T follicular helper cell (primary cell): ENCODE data around the gene ALDH3A1.

ENCODE experiments used
- DNase-seq: peaks from one replicate; pipeline ENCODE4 v3.0.0-alpha.2; 2020; ENCODE audit warnings: low read depth

The ALDH3A1 gene

GRCh38 chr17:19741832-19742457 lies 6.2 kb downstream of the ALDH3A1 start:
- DNase-seq = no peak

DNA sequence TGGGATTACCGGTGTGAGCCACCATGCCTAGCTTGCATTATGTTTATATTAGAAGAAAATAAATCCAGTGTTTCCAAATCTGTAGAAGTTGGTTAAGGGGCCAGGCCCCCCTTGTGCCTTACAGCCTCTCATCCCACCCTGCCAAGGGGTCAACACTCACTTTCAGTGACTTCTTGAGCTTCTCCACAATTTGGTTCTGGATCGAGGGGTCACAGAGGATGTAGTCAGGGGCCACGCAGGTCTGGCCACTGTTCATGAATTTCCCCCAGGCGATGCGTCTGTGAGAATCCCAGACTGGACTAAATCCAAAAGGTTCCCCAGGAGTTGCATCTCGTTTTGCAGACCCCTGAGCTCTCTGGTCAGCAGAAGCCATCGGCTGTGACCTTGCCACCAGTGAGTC lies 7.2 kb downstream of the ALDH3A1 start:
- no peak for DNase-seq

DNA sequence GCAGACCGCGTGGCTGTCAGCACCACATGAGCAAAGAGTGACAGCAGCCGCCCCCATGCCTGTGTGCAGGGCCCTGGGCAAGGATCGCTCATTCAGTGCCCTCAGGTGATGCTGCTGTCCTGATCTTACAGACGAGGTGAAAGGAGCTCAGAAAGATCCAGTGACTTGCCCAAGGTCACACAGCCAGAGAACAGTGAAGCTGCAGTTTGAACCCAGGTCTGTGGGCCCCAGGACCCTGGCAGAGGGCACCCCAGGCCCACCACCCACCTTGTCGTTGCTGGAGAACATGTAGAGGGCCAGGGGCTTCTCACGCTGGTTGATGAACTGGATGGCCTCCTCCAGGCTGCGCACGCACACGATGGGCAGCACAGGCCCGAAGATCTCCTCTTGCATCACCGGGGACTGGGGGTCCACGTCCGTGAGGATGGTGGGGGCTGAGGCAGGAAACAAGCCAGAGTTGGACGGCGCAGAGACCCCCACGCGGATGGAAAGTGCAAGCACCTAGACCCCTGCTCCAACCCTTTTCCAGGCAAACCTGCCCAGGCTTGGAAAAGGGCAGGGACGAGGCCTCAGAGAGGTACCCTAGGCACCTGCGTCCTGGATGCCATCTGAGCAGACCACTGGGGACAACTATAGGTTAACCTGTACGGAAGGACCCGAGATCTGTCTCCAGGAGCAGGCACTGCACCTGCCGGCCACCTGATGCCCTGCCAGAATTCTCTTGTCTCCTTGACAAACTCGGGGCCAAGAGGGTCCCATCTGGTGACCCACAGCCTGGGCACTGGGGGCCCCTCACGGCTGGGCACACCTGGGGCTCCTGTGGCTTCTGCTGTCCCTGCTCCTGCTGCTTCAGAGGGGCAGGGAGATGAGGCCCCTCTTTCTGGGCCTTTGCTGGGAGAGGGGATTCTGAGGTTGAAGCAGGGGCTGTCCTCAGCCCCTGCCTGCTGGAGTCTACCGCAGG lies 8.6 kb downstream of the ALDH3A1 start:
- no peak for DNase-seq

GRCh38 chr17:19738757-19739156 lies 9.3 kb downstream of the ALDH3A1 start:
- DNase-seq = no peak

GRCh38 chr17:19738073-19738449 lies 10.0 kb downstream of the ALDH3A1 start:
- DNase-seq = no peak

DNA sequence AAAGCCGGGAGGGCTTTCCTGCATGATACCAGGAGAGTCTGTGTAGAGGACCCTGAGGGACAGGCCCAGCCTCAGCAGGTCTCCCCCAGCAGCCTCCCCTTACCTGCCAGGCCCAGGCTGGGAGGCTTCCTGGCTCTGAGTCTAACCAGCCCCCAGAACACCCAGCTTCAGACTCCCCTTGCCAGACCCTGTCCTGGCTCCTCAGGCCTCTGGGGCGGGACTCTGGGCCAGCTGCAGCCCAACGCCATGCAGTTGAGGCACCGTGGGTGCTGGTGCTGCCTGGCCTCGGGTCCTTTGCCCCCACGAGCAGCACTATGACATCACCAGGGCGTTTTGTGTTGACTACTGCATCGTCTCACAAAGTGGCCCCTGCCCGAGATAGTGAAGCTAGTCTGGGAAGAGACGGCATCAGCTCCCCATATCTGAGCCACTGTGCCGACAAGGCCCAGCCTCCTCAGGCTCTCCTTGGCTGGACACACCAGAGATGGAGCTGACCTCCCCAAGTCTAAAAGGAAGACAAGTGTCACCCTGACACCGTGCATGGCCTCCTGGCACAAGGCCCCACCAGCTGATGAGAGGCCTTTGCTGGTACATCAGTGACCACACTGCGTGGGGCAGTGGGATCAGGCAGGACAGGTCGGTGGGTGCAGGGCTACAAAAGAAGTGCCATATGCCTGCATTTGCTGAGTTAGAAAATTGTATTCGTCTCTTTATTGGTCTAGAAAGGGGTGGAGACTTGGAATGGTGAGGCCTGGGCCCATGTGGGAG lies 10.6 kb downstream of the ALDH3A1 start:
- no peak for DNase-seq

GRCh38 chr17:19736071-19736470 lies 12.0 kb downstream of the ALDH3A1 start:
- no peak for DNase-seq

DNA sequence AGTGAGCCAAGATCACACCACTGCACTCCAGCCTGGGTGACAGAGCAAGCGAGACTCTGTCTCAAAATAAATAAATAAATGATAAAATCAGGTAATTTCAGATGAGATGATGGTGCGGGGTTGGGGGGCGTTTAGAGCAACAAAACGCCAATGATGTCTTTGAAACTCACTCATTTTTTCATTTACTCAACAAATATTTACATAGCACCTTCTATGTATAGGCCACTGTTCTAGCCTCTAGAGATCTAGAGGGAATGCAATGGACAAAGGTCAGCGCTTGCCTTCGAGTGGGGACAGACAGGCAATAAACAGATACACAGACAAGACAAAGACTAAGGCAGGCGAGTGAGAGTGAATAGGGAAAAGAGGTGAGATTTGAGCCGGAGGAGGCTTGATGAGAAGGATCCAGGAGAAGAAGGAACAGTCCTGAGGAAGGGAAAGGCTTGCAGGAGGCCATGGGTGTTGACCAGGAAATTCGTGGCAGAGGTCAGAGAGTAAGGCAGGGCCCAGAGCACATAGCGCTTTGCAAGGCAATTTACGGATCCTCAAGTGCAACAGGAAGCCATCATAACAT lies 14.1 kb downstream of the ALDH3A1 start:
- no peak for DNase-seq

GRCh38 chr17:19731626-19732025 lies 16.5 kb downstream of the ALDH3A1 start:
- no peak for DNase-seq

- DNase-seq = no peak
Measured at GRCh38 chr17:19730843-19731242, 17.3 kb downstream of the ALDH3A1 start.

DNA sequence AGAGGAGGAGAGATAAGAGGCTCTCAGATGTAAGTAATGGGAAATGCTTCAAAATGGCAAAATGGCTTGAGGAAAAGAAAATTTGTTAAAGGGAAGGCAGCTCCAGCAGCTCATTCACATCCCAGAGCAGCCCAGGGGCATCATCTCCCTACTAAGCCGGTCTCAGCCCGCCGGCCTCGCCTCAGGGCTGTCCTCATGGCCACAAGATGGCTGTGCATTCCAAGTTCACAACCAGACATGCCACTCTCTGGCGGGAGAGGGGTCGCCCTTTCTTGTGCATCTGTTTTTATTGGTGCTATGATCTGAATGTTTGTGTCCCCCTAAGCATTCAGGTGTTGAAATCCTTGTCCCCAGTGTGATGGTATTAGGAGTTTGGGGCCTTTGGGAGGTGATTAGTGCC lies 18.2 kb downstream of the ALDH3A1 start:
- no peak for DNase-seq

DNA sequence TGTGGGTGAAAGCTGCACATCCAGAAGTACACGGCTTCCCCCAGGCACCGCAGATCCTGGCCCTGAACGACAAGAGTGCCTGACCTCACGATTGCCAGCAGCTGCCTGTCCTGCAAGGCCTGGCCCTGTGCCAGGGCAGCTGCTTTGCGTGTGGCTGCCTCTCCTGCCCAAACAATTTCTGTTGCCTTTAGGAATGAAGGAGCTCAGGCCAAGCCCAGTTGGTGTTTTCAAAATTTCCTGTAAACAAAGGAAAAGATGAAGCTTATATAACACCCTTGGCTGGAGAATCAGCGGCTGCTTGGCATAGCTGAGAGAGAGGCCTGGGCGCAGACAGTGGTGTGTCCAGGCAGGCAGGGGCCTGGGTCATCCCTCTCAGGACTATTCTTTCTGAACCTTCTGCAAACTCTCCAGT lies 20.0 kb downstream of the ALDH3A1 start:
- no peak for DNase-seq

DNA sequence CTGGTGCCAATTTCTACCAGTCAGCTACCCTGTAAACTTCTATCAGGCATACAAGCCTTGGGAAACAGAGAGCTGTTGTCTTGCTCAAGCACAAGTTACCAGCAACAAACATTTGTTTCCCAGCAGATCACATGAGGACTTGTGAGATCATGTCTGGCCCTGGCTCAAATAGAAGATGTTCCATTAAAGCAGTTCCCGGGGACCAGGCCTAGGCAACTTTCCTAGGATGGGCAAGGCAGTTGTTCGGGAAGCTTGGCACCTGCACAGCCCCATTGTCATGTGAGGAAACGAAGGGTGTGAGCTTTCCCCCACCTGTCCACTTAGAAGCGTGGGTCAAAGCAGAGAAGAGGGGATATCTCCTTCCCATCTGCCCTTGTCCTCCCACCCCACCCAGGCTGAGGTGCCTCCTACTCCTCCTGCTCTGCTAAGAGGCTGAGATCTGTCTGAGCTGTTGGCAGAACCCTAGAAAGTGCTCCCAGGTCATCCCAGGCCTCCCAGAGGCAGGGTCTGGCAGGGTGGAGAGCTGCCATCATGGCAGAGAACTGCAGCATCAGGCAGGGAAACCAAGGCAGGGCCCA lies 20.5 kb downstream of the ALDH3A1 start:
- no peak for DNase-seq

DNA sequence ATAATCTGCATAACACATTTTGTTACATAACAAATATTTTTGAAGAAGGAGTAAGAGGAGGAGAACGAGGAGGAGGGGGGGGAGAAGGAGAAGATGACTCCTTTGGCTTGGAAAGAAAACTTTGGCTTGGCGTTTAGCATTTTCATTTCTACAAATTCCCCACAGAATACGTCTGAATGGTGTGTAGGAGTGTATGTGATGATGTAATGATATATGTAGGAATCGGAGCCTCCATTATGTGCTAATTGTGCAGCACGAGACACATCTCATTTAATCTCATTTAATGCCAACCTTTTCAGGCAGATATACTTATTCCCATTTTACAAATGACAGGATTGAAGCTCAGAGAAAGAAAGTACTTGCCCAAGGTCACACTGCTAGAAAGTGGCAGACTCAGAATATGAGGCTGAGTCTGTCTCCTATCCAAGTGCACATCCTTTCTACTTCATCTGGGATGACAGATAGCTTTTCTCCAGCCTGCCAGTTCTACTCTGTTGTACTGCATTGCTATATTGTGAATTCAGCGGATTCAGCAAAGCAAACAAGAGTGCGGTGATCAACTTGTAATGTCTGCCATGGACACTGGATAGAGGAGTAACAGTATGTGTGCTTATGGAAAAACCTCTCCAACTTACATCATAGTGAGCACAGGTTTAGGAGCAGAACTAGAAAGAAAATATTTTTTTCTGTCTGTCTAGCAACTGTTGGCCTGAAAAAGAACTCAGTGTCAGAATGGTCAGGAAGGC lies 21.3 kb downstream of the ALDH3A1 start:
- no peak for DNase-seq

DNA sequence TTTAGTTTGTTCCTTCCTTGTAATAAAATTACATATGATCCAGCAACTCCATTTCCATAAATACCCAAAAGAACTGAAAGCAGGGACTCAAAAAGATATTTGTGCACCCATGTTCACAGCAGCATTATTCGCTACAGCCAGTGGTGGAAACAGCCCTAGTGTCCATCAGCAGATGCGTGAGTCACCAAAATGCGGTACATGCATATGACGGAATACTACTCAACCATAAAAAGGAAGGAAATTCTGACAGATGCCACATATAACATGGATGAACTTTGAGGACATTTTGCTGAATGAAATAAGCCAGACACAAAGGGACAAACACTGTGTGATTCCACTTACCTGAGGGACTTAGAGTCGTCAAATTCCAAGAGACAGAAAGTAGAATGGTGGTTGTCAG lies 22.6 kb downstream of the ALDH3A1 start:
- no peak for DNase-seq

DNA sequence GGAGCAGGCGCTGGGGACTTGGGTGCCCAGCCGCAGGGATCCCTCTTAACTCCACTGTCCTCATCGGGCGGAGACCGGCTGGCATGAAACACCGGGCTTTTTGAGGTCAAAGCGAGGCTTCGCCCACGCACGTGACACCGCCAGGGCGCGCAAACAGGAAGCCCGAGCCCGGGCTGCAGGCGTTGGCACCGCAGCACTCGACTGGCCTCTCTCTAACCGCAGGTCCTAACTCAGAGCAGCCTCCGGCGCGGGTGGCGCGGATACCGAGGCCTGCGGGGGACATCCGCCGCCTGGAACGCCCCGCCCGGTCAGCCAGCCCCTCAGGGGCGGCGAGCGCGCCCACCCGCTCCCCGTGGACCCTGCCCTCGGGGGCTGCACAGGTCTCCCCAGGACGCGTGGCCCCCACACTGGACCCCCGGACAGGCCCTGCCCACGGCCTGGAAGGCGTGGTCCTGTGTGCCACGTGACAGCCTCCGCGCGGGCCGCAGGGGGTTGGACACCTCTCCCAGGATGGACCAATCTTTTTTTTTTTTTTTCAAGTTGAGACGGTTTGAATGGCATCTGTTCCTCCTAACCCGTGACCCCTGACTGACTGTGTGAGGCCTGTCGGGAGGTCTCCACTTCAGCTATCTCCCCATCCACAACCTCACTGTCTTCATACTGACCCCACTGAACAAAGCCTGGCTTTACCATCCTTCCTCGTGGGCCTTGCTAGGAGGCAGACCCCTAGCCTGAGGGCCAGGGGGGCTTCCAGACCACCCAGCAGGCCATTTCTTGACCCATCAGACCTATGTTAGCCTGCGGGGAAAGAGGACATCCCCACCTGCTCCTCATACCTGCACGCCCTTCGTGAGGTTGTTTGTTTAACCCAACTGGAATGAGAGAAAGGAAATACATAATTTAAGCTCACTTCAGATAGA lies 23.3 kb downstream of the ALDH3A1 start:
- no peak for DNase-seq

GRCh38 chr17:19723964-19724363 lies 24.1 kb downstream of the ALDH3A1 start:
- DNase-seq = no peak

- DNase-seq = no peak
Measured at GRCh38 chr17:19720631-19721426, 27.3 kb downstream of the ALDH3A1 start.

DNA sequence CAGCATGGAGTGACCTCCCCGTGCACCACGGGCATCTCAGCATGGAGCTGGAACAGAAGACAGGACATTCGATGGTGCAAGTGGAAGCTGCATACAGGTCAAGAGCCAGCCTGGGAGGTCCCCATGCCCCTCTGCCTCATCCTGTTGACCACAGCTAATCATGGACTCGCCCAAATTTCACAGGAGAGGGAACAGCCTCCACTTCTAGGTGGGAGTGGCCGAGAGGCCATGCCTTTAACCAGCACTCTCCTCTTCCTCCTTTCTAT lies 28.0 kb downstream of the ALDH3A1 start:
- DNase-seq = no peak
